A673 (cell line): ENCODE measurements around the gene BRSK2. TPM values are rescaled to one million over a fixed set of nuclear protein-coding genes. Genes with fewer than 3 reads are reported as not detected.

ENCODE experiments used
- BruUV-seq: library from RNA; stranded (reverse); fragments of 400-500 nt; replicated peaks from 2 replicates; lab custom pipeline; 2021; lab: Mats Ljungman, UMichigan
- CTCF ChIA-PET: fragments of 300-600 bp; sonication (Branson Sonifier 250); formaldehyde crosslinking; loops from one replicate; lab custom pipeline; 2022; ENCODE audit warnings: antibody characterized with exemption; lab: Charles Lee
- POLR2A ChIA-PET: fragments of 300-600 bp; sonication (Branson Sonifier 250); formaldehyde crosslinking; loops from one replicate; lab custom pipeline; 2022; ENCODE audit warnings: antibody characterized with exemption; ENCODE audit not compliant: low non-redundant PET; lab: Charles Lee
- DNase-seq: peaks from one replicate; pipeline ENCODE4 v3.0.0-alpha.2; 2015; ENCODE audit warnings: low spot score
- H3K27ac ChIP-seq: fragments of 200-600 bp; sonication (generic); 2 replicates; pipeline ENCODE4 v1.5.1; 2016; ENCODE audit warnings: mixed run types, low read depth, mild to moderate bottlenecking, mixed read lengths, antibody characterized with exemption, low read length; ENCODE audit not compliant: poor library complexity, severe bottlenecking
- H3K27me3 ChIP-seq: fragments of 200-600 bp; sonication (generic); replicated peaks from 2 replicates; pipeline ENCODE4 v1.6.1; 2017; ENCODE audit warnings: mixed run types, low read depth, mild to moderate bottlenecking, mixed read lengths, antibody characterized with exemption, low read length; ENCODE audit not compliant: insufficient read depth, poor library complexity
- H3K36me3 ChIP-seq: fragments of 200-600 bp; sonication (generic); 2 replicates; pipeline ENCODE4 v1.6.1; 2016; ENCODE audit warnings: mixed run types, mild to moderate bottlenecking, mixed read lengths, antibody characterized with exemption, low read length; ENCODE audit not compliant: insufficient read depth, poor library complexity, severe bottlenecking
- H3K4me1 ChIP-seq: fragments of 200-600 bp; sonication (generic); 2 replicates; pipeline ENCODE4 v1.6.1; 2017; ENCODE audit warnings: mixed run types, mild to moderate bottlenecking, mixed read lengths, antibody characterized with exemption, low read length; ENCODE audit not compliant: insufficient read depth, poor library complexity, severe bottlenecking
- H3K4me3 ChIP-seq: fragments of 200-600 bp; sonication (generic); 2 replicates; pipeline ENCODE4 v1.5.1; 2016; ENCODE audit warnings: low read depth, mixed run types, mild to moderate bottlenecking, mixed read lengths, low read length; ENCODE audit not compliant: poor library complexity, severe bottlenecking
- H3K9me3 ChIP-seq: fragments of 200-600 bp; sonication (generic); 2 replicates; pipeline ENCODE4 v1.6.1; 2016; ENCODE audit warnings: mixed run types, low read depth, mild to moderate bottlenecking, mixed read lengths, antibody characterized with exemption, low read length; ENCODE audit not compliant: poor library complexity, severe bottlenecking
- EZH2 ChIP-seq: fragments of 200-600 bp; sonication (generic); IDR thresholded peaks from 2 replicates; pipeline ENCODE4 v1.6.1; 2017; ENCODE audit warnings: borderline replicate concordance, low read depth, mild to moderate bottlenecking, mixed read lengths, antibody characterized with exemption, low read length; ENCODE audit not compliant: poor library complexity, severe bottlenecking
- intact Hi-C: fragments of 100-400 bp; cut with micrococcal nuclease; formaldehyde crosslinking; loops from one replicate; pipeline ENCODE4 v1.10.0; 2022; ENCODE audit not compliant: unreplicated experiment
- total RNA-seq: library from RNA; stranded (reverse); gene quantifications from 2 replicates; pipeline ENCODE4 v1.2.3, GENCODE V29; 2021
- TF ChIP-seq, protein P1 (sequence below): fragments of 300-800, 200-600 bp; sonication (generic); conservative IDR thresholded peaks from 2 replicates; pipeline ENCODE4 v1.5.1; 2017; ENCODE audit warnings: low read depth, mild to moderate bottlenecking, antibody characterized with exemption, low read length, moderate library complexity, mixed read lengths

BRSK2 gene
- total RNA-seq, 1 experiment from 2014 or later, result 2.2 TPM

DNA sequence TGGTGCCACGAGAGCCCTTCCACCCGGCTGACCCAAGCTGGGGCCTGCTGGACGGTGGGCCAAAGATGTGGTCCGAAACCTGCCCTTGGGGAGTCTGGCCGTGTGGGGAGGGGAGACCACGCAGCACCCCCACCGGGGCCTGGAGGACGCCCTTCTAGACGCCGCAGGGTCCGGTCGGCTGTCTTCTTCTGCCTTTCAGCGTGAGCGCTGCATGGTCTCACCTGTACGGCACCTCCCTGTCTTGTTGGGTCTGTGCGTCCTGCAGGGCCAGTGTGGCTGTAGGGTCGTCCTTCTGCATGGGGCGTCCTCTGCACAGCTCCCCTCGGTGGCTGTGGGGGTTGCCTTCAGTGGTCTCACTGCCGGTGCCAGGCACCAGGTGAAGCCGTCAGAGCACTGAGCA lies 2.8 kb downstream of the BRSK2 start:
- Histone ChIP-seq H3K36me3 (no peaks in the 10 kb centered on the region), H3K27me3 (peaks cover 17% of the 10 kb centered on the region), H3K4me1 (peaks cover 14% of the 10 kb centered on the region), H3K4me3 (no peak overlapping the region), H3K27ac (no peak overlapping the region), H3K9me3 (no peaks in the 10 kb centered on the region)
- ChIA-PET CTCF (no interaction called here), POLR2A (no interaction called here)
- TF ChIP-seq, protein P1, sequence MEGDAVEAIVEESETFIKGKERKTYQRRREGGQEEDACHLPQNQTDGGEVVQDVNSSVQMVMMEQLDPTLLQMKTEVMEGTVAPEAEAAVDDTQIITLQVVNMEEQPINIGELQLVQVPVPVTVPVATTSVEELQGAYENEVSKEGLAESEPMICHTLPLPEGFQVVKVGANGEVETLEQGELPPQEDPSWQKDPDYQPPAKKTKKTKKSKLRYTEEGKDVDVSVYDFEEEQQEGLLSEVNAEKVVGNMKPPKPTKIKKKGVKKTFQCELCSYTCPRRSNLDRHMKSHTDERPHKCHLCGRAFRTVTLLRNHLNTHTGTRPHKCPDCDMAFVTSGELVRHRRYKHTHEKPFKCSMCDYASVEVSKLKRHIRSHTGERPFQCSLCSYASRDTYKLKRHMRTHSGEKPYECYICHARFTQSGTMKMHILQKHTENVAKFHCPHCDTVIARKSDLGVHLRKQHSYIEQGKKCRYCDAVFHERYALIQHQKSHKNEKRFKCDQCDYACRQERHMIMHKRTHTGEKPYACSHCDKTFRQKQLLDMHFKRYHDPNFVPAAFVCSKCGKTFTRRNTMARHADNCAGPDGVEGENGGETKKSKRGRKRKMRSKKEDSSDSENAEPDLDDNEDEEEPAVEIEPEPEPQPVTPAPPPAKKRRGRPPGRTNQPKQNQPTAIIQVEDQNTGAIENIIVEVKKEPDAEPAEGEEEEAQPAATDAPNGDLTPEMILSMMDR, result no peak
- TF ChIP-seq EZH2, result no peak
- BruUV-seq, result no TSS peak
- no peak for DNase-seq
- intact Hi-C loops, result no loop called here

DNA sequence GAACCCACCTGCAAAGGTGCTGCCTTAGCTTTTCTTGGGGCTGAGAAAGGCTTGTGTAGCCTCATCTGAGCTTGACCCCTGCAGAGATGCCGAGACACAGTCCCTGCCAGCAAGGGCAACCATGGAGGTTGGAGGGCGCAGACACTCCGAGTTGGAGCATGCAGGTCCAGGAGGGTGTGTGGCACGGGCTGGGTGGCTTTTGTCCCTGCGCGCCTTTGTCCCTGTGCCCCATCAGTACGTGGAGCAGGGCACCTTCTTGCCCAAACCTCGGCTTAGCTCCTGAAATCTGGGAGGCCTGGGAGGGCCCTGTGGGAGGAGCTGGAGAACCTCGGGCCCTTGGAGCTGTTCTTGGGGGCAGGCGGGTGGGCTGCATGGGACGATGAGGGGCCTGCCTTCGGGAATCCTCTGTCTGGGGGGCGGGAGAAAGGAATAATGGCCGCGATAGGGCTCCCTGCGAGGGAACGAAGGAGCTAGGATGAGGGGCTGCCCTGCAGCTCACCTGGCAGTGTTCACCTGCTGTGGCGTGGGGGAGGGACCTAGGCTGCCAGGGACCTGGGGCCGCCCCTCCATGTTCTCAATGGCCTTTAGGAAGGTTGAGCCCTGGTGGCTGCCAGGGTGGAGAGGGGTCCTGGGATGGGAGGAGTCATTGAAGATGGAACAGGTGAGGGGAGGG lies 3.4 kb downstream of the BRSK2 start:
- no TSS peak for BruUV-seq
- H3K4me3 ChIP-seq, result no peak overlapping the region
- CTCF ChIA-PET, result no interaction called here
- no peak for DNase-seq
- TF ChIP-seq, protein P1, result no peak
- H3K9me3 ChIP-seq, result no peaks in the 10 kb centered on the region
- peaks cover 14% of the 10 kb centered on the region for H3K4me1 ChIP-seq
- peaks cover 17% of the 10 kb centered on the region for H3K27me3 ChIP-seq
- H3K36me3 ChIP-seq, result no peaks in the 10 kb centered on the region
- POLR2A ChIA-PET, result no interaction called here
- no peak overlapping the region for H3K27ac ChIP-seq
- intact Hi-C loops, result no loop called here

DNA sequence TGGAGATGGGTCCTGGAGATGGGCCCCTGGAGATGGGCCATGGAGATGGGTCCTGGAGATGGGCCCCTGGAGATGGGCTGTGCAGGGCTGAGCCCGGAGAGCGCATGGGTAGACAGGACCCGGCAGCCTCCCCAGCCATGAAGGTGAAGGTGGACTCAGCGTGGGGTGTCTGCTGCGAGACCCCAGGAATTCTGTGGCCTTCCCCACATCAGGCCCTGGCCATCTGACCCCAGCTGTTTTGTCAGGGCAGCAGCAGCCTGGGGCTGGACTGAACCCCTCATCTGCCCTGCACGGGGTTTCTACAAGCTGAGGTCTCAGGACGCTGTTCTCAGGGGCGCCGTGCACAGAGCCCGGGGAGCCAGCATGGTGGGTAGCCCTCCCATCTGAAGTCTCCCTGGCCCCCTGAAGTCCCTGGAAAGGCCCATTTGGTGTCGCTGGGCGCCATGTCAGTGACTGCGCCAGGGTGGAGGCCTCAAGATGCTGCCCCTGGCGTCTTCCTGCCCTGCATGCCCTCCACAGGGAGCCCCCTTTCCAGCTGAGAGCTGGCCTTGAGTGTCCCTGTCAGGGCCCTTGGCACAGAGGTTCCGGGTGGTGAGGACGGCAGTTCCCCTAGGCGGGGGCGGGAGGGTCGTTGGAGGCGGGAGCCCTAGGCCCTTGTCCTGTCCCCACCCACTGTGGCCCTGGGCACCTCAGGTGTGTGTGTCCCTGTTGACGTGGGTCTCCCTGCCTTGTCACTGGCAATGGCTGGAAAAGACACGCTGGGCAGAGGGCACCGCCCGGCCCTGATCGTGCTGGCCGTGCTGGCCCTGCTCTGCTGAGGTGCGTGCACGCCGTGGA lies 5.4 kb downstream of the BRSK2 start:
- TF ChIP-seq, protein P1, result no peak
- no peak for TF ChIP-seq EZH2
- intact Hi-C loops, result no loop called here
- BruUV-seq, result no TSS peak
- POLR2A ChIA-PET, result no interaction called here
- Histone ChIP-seq H3K4me1 (peaks cover 14% of the 10 kb centered on the region), H3K9me3 (no peaks in the 10 kb centered on the region), H3K4me3 (no peak overlapping the region), H3K27ac (no peak overlapping the region), H3K36me3 (no peaks in the 10 kb centered on the region), H3K27me3 (peaks cover 17% of the 10 kb centered on the region)
- CTCF ChIA-PET, result no interaction called here
- no peak for DNase-seq
